Neural cell (in vitro differentiated cells): Measurements from ENCODE around the gene HEXIM1. TPM values are rescaled to one million over a fixed set of nuclear protein-coding genes. Genes with fewer than 3 reads are reported as not detected.

Source experiments
- H2AFZ ChIP-seq: fragments of 200-600, 300-800 bp; sonication (generic), shearing (Covaris generic); 2 replicates; pipeline ENCODE4 v1.6.0; 2014; ENCODE audit warnings: low read depth, mild to moderate bottlenecking, antibody characterized with exemption, low read length, moderate library complexity
- H3F3A ChIP-seq: fragments of 200-600 bp; shearing (Covaris generic); 2 replicates; pipeline ENCODE4 v1.6.1; 2016; ENCODE audit warnings: mild to moderate bottlenecking, moderate library complexity, mixed read lengths, antibody characterized with exemption, low read length; ENCODE audit not compliant: insufficient read depth, poor library complexity, severe bottlenecking
- H3K27ac ChIP-seq: fragments of 200-600, 300-800 bp; sonication (generic), shearing (Covaris generic); 2 replicates; pipeline ENCODE4 v1.5.1; 2014; ENCODE audit warnings: mild to moderate bottlenecking, low read length, moderate library complexity
- H3K27me3 ChIP-seq: fragments of 300-800, 200-600 bp; sonication (generic), shearing (Covaris generic); 2 replicates; pipeline ENCODE4 v1.6.0; 2014; ENCODE audit warnings: mild to moderate bottlenecking, low read depth, low read length, moderate library complexity; ENCODE audit not compliant: insufficient read depth
- H3K36me3 ChIP-seq: fragments of 300-800, 200-600 bp; sonication (generic), shearing (Covaris generic); 2 replicates; pipeline ENCODE4 v1.5.1; 2014; ENCODE audit warnings: mild to moderate bottlenecking, antibody characterized with exemption, low read length, moderate library complexity; ENCODE audit not compliant: insufficient read depth
- H3K4me2 ChIP-seq: fragments of 300-800, 200-600 bp; sonication (generic), shearing (Covaris generic); 2 replicates; pipeline ENCODE4 v1.6.0; 2014; ENCODE audit warnings: mild to moderate bottlenecking, low read length
- H3K4me3 ChIP-seq: fragments of 300-800, 200-600 bp; sonication (generic), shearing (Covaris generic); 2 replicates; pipeline ENCODE4 v1.5.1; 2014; ENCODE audit warnings: mild to moderate bottlenecking, low read length, moderate library complexity
- H3K79me2 ChIP-seq: fragments of 200-600 bp; shearing (Covaris generic); replicated peaks from 2 replicates; pipeline ENCODE4 v1.6.0; 2014; ENCODE audit warnings: mild to moderate bottlenecking, low read length, moderate library complexity; ENCODE audit not compliant: insufficient read depth
- H3K9ac ChIP-seq: fragments of 300-800, 200-600 bp; sonication (generic), shearing (Covaris generic); 2 replicates; pipeline ENCODE4 v1.6.1; 2016; ENCODE audit warnings: mild to moderate bottlenecking, low read length, mixed read lengths
- H3K9me2 ChIP-seq: fragments of 200-600 bp; shearing (Covaris generic); 2 replicates; pipeline ENCODE4 v1.6.1; 2016; ENCODE audit warnings: mild to moderate bottlenecking, low read length, mixed read lengths; ENCODE audit not compliant: insufficient read depth
- H3K9me3 ChIP-seq: fragments of 200-600, 300-800 bp; sonication (generic), shearing (Covaris generic); 2 replicates; pipeline ENCODE4 v1.6.1; 2016; ENCODE audit warnings: mild to moderate bottlenecking, mixed run types, low read length, moderate library complexity, mixed read lengths
- H4K20me1 ChIP-seq: fragments of 200-600 bp; shearing (Covaris generic); 2 replicates; pipeline ENCODE4 v1.6.1; 2016; ENCODE audit warnings: mild to moderate bottlenecking, mixed run types; ENCODE audit not compliant: insufficient read depth
- EP300 ChIP-seq: fragments of 450-650 bp; conservative IDR thresholded peaks from 2 replicates; pipeline ENCODE4 v1.6.1; 2014; ENCODE audit warnings: antibody characterized with exemption, mild to moderate bottlenecking, moderate library complexity; ENCODE audit not compliant: poor library complexity, severe bottlenecking
- EZH2 ChIP-seq: fragments of 200-600, 300-800 bp; shearing (Covaris generic), sonication (generic); IDR thresholded peaks from 2 replicates; pipeline ENCODE4 v1.6.1; 2014; ENCODE audit warnings: antibody characterized with exemption, low read length, borderline replicate concordance, mild to moderate bottlenecking; ENCODE audit not compliant: insufficient read depth, poor library complexity, severe bottlenecking
- MXI1 ChIP-seq: fragments of 450-650 bp; conservative IDR thresholded peaks from 2 replicates; pipeline ENCODE4 v1.6.1; 2014; ENCODE audit warnings: antibody characterized with exemption, mild to moderate bottlenecking; ENCODE audit not compliant: poor library complexity, severe bottlenecking
- RAD21 ChIP-seq: fragments of 450-650 bp; conservative IDR thresholded peaks from 2 replicates; pipeline ENCODE4 v1.6.1; 2014; ENCODE audit warnings: antibody characterized with exemption, mild to moderate bottlenecking, moderate library complexity
- SMC3 ChIP-seq: fragments of 450-650 bp; conservative IDR thresholded peaks from 2 replicates; pipeline ENCODE4 v1.6.1; 2014; ENCODE audit warnings: antibody characterized with exemption, mild to moderate bottlenecking, moderate library complexity; ENCODE audit not compliant: poor library complexity
- TAF1 ChIP-seq: IDR thresholded peaks from 2 replicates; pipeline ENCODE4 v1.6.1; 2012; ENCODE audit warnings: low read depth
- polyA plus RNA-seq: library from polyadenylated mRNA; depleted of rRNA; stranded (reverse); fragments of >200 nt; gene quantifications from 2 replicates; pipeline ENCODE4 v1.2.3, GENCODE V29; 2014
- TF ChIP-seq, protein P1 (sequence below): fragments of 450-650 bp; IDR thresholded peaks from 2 replicates; pipeline ENCODE4 v1.5.1; 2014; ENCODE audit warnings: antibody characterized with exemption, mild to moderate bottlenecking, moderate library complexity; ENCODE audit not compliant: poor library complexity, severe bottlenecking
- TF ChIP-seq, protein P2 (sequence below): IDR thresholded peaks from 2 replicates; pipeline ENCODE4 v1.6.1; 2012; ENCODE audit warnings: borderline replicate concordance

The HEXIM1 gene
- polyA plus RNA-seq, 1 donor from 2014 or later, result 9.0 TPM

DNA sequence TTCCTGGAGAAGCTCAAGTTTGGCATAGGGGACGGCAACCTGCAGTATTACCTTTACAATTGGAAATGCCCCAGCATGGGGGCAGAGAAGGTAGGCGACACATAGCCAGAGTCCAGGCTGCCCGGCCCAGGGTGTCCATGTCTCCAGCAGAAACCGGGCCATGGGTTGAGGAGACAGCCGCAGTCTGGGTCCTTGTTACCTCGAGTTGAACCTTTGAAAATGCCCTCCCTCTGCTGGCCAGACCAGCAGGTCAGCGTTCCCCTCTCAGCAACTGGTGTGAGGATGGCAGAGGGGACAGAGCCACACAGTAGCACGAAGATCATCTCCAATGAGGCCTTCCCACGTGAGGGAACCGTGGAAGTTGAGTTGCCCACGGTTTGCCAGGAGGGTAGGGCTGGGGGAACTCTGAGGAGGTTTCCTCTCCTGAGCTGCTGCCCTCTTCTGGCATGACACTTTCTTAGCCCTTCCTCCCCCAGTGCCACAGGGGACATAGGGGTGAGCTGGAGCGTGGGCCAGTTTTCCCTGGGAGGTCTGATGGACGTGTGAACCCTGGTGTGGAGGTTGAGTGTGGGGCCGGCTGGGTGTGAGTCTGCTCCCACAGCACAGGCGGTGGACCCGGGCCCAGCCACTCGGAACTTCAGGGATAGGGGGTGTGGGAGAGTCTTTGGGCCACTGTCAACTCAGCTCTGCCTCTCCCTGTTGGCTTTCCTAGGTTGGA is 43.2 kb upstream of the HEXIM1 start:
- no peaks in the 10 kb centered on the region for H3K9me3 ChIP-seq
- no peaks in the 10 kb centered on the region for H3K27me3 ChIP-seq
- H3K4me3 ChIP-seq, result no peak overlapping the region
- H3K27ac ChIP-seq, result no peak overlapping the region
- H3K9me2 ChIP-seq, result no peaks in the 10 kb centered on the region
- H3K4me2 ChIP-seq, result no peak overlapping the region
- H4K20me1 ChIP-seq, result no peaks in the 10 kb centered on the region
- H3K36me3 ChIP-seq, result peaks cover 6% of the 10 kb centered on the region
- no peak overlapping the region for H2AFZ ChIP-seq
- no peak overlapping the region for H3K9ac ChIP-seq
- no peaks in the 10 kb centered on the region for H3K79me2 ChIP-seq
- TF ChIP-seq SMC3, result no peak
- TF ChIP-seq, protein P1, sequence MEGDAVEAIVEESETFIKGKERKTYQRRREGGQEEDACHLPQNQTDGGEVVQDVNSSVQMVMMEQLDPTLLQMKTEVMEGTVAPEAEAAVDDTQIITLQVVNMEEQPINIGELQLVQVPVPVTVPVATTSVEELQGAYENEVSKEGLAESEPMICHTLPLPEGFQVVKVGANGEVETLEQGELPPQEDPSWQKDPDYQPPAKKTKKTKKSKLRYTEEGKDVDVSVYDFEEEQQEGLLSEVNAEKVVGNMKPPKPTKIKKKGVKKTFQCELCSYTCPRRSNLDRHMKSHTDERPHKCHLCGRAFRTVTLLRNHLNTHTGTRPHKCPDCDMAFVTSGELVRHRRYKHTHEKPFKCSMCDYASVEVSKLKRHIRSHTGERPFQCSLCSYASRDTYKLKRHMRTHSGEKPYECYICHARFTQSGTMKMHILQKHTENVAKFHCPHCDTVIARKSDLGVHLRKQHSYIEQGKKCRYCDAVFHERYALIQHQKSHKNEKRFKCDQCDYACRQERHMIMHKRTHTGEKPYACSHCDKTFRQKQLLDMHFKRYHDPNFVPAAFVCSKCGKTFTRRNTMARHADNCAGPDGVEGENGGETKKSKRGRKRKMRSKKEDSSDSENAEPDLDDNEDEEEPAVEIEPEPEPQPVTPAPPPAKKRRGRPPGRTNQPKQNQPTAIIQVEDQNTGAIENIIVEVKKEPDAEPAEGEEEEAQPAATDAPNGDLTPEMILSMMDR, result no peak
- TF ChIP-seq MXI1, result no peak
- TF ChIP-seq EP300, result no peak
- no peak for TF ChIP-seq RAD21
- no peaks in the 10 kb centered on the region for H3F3A ChIP-seq

DNA sequence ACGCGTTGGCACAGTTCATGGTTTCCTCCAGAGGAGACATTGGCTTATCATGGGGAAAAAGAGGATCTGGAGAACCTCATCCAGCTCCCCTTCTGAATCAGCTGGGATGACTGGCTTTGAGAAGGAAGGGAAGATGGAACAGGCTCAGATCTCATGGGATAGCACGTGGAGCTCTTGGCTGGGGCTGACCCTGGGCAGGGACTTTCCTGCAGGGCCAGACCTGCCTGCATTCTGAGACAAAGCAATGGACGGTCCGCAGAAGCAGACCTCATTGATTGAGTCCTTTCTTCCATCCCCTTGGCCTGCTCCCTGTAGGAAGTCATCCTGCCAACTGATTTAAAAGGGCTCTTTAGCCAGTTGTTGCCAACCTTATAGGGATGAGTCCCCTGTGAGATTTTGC is 42.2 kb upstream of the HEXIM1 start:
- Histone ChIP-seq H3K4me2 (no peak overlapping the region), H4K20me1 (no peaks in the 10 kb centered on the region), H3K27me3 (no peaks in the 10 kb centered on the region), H3K79me2 (no peaks in the 10 kb centered on the region), H3K4me3 (no peak overlapping the region), H3K36me3 (peaks cover 6% of the 10 kb centered on the region), H3K9ac (no peak overlapping the region), H3F3A (no peaks in the 10 kb centered on the region), H3K27ac (no peak overlapping the region), H3K9me3 (no peaks in the 10 kb centered on the region), H3K9me2 (no peaks in the 10 kb centered on the region), H2AFZ (no peak overlapping the region)
- TF ChIP-seq EZH2, result no peak
- no peak for TF ChIP-seq MXI1
- no peak for TF ChIP-seq EP300
- TF ChIP-seq, protein P2, sequence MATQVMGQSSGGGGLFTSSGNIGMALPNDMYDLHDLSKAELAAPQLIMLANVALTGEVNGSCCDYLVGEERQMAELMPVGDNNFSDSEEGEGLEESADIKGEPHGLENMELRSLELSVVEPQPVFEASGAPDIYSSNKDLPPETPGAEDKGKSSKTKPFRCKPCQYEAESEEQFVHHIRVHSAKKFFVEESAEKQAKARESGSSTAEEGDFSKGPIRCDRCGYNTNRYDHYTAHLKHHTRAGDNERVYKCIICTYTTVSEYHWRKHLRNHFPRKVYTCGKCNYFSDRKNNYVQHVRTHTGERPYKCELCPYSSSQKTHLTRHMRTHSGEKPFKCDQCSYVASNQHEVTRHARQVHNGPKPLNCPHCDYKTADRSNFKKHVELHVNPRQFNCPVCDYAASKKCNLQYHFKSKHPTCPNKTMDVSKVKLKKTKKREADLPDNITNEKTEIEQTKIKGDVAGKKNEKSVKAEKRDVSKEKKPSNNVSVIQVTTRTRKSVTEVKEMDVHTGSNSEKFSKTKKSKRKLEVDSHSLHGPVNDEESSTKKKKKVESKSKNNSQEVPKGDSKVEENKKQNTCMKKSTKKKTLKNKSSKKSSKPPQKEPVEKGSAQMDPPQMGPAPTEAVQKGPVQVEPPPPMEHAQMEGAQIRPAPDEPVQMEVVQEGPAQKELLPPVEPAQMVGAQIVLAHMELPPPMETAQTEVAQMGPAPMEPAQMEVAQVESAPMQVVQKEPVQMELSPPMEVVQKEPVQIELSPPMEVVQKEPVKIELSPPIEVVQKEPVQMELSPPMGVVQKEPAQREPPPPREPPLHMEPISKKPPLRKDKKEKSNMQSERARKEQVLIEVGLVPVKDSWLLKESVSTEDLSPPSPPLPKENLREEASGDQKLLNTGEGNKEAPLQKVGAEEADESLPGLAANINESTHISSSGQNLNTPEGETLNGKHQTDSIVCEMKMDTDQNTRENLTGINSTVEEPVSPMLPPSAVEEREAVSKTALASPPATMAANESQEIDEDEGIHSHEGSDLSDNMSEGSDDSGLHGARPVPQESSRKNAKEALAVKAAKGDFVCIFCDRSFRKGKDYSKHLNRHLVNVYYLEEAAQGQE, result no peak
- no peak for TF ChIP-seq RAD21
- TF ChIP-seq, protein P1, result no peak
- TF ChIP-seq TAF1, result no peak
